ENCODE measurements around the gene PRH2. TPM values are rescaled to one million over a fixed set of nuclear protein-coding genes. Genes with fewer than 3 reads are reported as not detected.

PRH2 gene
- total and polyA plus RNA-seq, 2 of the 4 experiments (the other 2 are of a cell fraction) = 0.34 TPM; not detected in 1

GRCh38 chr12:10956085-10956484, 27.0 kb downstream of the PRH2 start:
- Histone ChIP-seq H3K36me3 (ENCODE audit: control insufficient read depth, insufficient read depth, low read length) (no peaks in the 10 kb centered on the region), H2AFZ (replicated peaks; ENCODE audit: low read length, poor library complexity) (no peak overlapping the region), H3K4me3 (ENCODE audit: insufficient read depth, low read depth, low read length) (no peak overlapping the region), H2BK20ac (ENCODE audit: low read depth, low read length) (no peak overlapping the region), H3K27ac (ENCODE audit: insufficient read depth, low read length) (no peak overlapping the region), H3K14ac (replicated peaks; ENCODE audit: low read depth, low read length) (no peak overlapping the region), H3K9me3 (ENCODE audit: control insufficient read depth, insufficient read depth, low read length) (no peaks in the 10 kb centered on the region; the same call in 1 of the 2 replicates), H3K18ac (ENCODE audit: low read depth, low read length) (no peak overlapping the region), H3K27me3 (ENCODE audit: control insufficient read depth, insufficient read depth, low read length) (no peaks in the 10 kb centered on the region), H4K20me1 (ENCODE audit: insufficient read depth, low read length) (no peaks in the 10 kb centered on the region; the same call in 1 of the 2 replicates), H4K91ac (ENCODE audit: insufficient read depth, low read depth, low read length) (no peak overlapping the region), H3K4me2 (ENCODE audit: low read depth, low read length) (no peak overlapping the region), H2AK5ac (ENCODE audit: low read depth, low read length) (no peak overlapping the region), H2BK120ac (ENCODE audit: low read depth, low read length) (no peak overlapping the region), H3K4ac (ENCODE audit: low read depth, low read length) (no peak overlapping the region), H2BK5ac (ENCODE audit: low read depth, low read length, poor library complexity, severe bottlenecking) (no peak overlapping the region), H3K9ac (ENCODE audit: low read depth, low read length) (no peak overlapping the region), H3K4me1 (ENCODE audit: control insufficient read depth, insufficient read depth, low read length) (peaks cover 2% of the 10 kb centered on the region; the same call in 1 of the 2 replicates), H2BK15ac (ENCODE audit: low read depth, low read length) (no peak overlapping the region), H4K5ac (ENCODE audit: low read depth, low read length) (no peak overlapping the region), H3K9me1 (ENCODE audit: insufficient read depth, low read length) (no peaks in the 10 kb centered on the region), H2AK9ac (replicated peaks; ENCODE audit: low read depth, low read length, poor library complexity) (no peak overlapping the region), H3K23ac (ENCODE audit: low read depth, low read length) (no peak overlapping the region), H3K56ac (ENCODE audit: extremely low read depth, insufficient read depth, low read length) (no peak overlapping the region), H4K8ac (ENCODE audit: low read depth in 2 of 2, low read length in 2 of 2) (no peak overlapping the region), H3K79me1 (ENCODE audit: low read depth in 1 of 2, low read length in 2 of 2) (peaks cover 6 to 12% of the 10 kb centered on the region in 2 experiments; a peak in 3 of 4 replicates)
- ChIA-PET CTCF (no interaction called here), POLR2A (ENCODE audit: unreplicated experiment) (no interaction called here)
- dilution Hi-C loops (cut with HindIII; ENCODE audit: low sequenced_read_pairs, unreplicated experiment) (no loop called here), intact Hi-C loops (cut with micrococcal nuclease) (no loop called here), in situ Hi-C loops (cut with MboI; ENCODE audit: low sequenced_read_pairs) (no loop called here)
- DNase-seq (no peak), ATAC-seq (ENCODE audit: low read depth) (no peak)
- no TSS peak for BruUV-seq (replicated peaks)
- TF ChIP-seq USF2 (IDR thresholded peaks at IDR 0.05; ENCODE audit: low read depth, low read length) = no peak
- TF ChIP-seq MAFK (IDR thresholded peaks at IDR 0.05; ENCODE audit: low read depth, low read length) = no peak
- no peak for TF ChIP-seq CTCF (conservative IDR thresholded peaks at IDR 0.05; ENCODE audit: low read depth, low read length)
- TF ChIP-seq POLR2A (IDR thresholded peaks at IDR 0.05; ENCODE audit: low read depth, low read length) = no peak
- TF ChIP-seq BHLHE40 (IDR thresholded peaks at IDR 0.05; ENCODE audit: low read depth, low read length) = no peak
- TF ChIP-seq MAZ (IDR thresholded peaks at IDR 0.05; ENCODE audit: borderline replicate concordance, low read depth, low read length) = no peak
- no peak for TF ChIP-seq ELK1 (IDR thresholded peaks at IDR 0.05; ENCODE audit: borderline replicate concordance, low read depth, low read length)
- no peak for TF ChIP-seq RCOR1 (IDR thresholded peaks at IDR 0.05; ENCODE audit: insufficient replicate concordance, low read length)
- TF ChIP-seq RFX5 (IDR thresholded peaks at IDR 0.05; ENCODE audit: low read depth, low read length) = no peak
- TF ChIP-seq MXI1 (IDR thresholded peaks at IDR 0.05; ENCODE audit: borderline replicate concordance, low read depth, low read length) = no peak
- TF ChIP-seq CEBPB (IDR thresholded peaks at IDR 0.05; ENCODE audit: low read depth, low read length) = no peak
- TF ChIP-seq SMC3 (IDR thresholded peaks at IDR 0.05; ENCODE audit: low read depth, low read length) = no peak
- no peak for TF ChIP-seq RAD21 (IDR thresholded peaks at IDR 0.05; ENCODE audit: low read length)
